ENCODE results near the gene GPRC5D. TPM values are rescaled to one million over a fixed set of nuclear protein-coding genes. Genes with fewer than 3 reads are reported as not detected.
A peak's percentile ranks its signal among the peaks of the same experiment; 100 is the strongest.

Gene GPRC5D
- polyA plus RNA-seq, 3 donors: 0.49 TPM; not detected in 2

DNA sequence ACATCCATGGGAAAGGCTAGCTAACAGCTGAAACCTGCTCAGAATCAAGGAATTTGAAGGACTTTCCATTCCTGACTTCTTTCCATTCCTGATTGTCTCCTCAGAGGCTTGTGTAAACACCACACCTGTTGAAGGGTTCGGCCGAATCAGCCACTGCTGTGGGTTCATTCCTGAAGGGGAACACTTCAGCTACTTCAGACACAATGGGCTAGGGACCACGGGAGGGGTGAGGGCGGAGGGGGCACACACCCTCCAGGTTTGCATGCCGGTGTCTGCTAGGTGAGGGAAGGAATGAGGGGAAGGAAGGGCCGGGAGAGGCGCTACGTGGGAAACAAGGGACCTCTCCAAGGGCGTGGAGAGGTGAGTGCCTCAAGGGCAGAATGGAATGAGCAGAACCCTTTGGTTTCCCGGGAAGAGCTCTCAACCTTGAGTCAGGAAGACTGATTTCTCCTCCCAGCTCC lies 59.3 kb downstream of the GPRC5D start:
- TF ChIP-seq, protein P1, sequence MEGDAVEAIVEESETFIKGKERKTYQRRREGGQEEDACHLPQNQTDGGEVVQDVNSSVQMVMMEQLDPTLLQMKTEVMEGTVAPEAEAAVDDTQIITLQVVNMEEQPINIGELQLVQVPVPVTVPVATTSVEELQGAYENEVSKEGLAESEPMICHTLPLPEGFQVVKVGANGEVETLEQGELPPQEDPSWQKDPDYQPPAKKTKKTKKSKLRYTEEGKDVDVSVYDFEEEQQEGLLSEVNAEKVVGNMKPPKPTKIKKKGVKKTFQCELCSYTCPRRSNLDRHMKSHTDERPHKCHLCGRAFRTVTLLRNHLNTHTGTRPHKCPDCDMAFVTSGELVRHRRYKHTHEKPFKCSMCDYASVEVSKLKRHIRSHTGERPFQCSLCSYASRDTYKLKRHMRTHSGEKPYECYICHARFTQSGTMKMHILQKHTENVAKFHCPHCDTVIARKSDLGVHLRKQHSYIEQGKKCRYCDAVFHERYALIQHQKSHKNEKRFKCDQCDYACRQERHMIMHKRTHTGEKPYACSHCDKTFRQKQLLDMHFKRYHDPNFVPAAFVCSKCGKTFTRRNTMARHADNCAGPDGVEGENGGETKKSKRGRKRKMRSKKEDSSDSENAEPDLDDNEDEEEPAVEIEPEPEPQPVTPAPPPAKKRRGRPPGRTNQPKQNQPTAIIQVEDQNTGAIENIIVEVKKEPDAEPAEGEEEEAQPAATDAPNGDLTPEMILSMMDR (IDR thresholded peaks at IDR 0.05): no peak
- Histone ChIP-seq H3K4me2 (replicated peaks; ENCODE audit: extremely low read depth, low read length, poor library complexity, severe bottlenecking) (no peak overlapping the region), H3K4me3 (replicated peaks in 1 of 3; ENCODE audit: low read depth in 2 of 3, low read length in 3 of 3) (no peak overlapping the region), H3K36me3 (replicated peaks in 1 of 2; ENCODE audit: control insufficient read depth in 1 of 2, insufficient read depth in 2 of 2, low read length in 2 of 2) (no peaks in the 10 kb centered on the region), H3K4me1 (ENCODE audit: control insufficient read depth in 1 of 2, insufficient read depth in 2 of 2, low read length in 2 of 2) (peaks cover 13 to 15% of the 10 kb centered on the region in 2 donors), H3K9ac (ENCODE audit: insufficient read depth, low read length, poor library complexity, severe bottlenecking) (no peak overlapping the region), H3K27me3 (ENCODE audit: control insufficient read depth in 2 of 2, insufficient read depth in 2 of 2, low read length in 2 of 2) (peaks cover 13 to 39% of the 10 kb centered on the region in 2 donors), H3K27ac (ENCODE audit: low read depth in 1 of 2, low read length in 2 of 2) (no peak overlapping the region), H2AFZ (ENCODE audit: insufficient read depth, low read depth, low read length, poor library complexity, severe bottlenecking) (no peak overlapping the region), H3K79me2 (ENCODE audit: insufficient read depth, low read length) (no peaks in the 10 kb centered on the region), H3K9me3 (replicated peaks in 1 of 2; ENCODE audit: control insufficient read depth in 1 of 2, insufficient read depth in 1 of 2, low read length in 2 of 2) (peaks cover 0 to 9% of the 10 kb centered on the region in 2 donors), H4K20me1 (ENCODE audit: insufficient read depth, low read length) (no peaks in the 10 kb centered on the region)
- Mint-ChIP-seq H3K4me1 (peaks cover 16% of the 10 kb centered on the region), H3K27me3 (ENCODE audit: low read depth in 3 of 3) (peaks cover 36 to 58% (median 41%) of the 10 kb centered on the region in 3 donors), H3K9me3 (peaks cover 0 to 6% (median 2%) of the 10 kb centered on the region in 7 donors), H3K4me3 (peak overlapping the region in 1 of 2 donors; percentile 70), H3K27ac (no peak overlapping the region), H3K36me3 (no peaks in the 10 kb centered on the region)
- no peak for DNase-seq
- WGBS (ENCODE audit: insufficient coverage): 76% methylated on average over 10 of the region's 10 CpGs
- intact Hi-C loops (cut with micrococcal nuclease): no loop called here

DNA sequence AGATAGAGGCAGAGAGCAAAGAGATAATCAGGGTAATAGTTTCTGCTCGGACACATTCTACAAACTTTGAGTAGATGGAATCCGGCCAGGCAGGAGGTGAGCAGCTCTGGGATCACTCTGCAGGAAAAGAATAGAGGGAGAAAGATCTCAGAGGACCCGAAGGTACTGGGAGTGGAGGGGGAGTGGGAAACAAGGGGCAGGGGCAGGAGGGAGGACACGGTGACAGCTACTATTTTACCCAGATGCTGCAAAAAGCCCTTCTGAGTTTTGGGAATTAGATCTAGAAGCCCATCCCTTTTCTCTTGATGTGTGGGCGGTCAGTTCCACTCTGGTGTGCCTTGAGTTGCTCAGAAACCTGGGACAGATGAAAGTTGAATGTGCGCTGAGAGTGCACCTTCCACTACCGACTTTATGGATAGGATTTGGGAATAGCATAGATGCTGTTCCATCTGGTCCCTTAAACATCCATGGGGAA lies 60.1 kb downstream of the GPRC5D start:
- no peaks in the 10 kb centered on the region for H4K20me1 ChIP-seq (ENCODE audit: insufficient read depth, low read length)
- peak overlapping the region; percentile 39 to 90 for H3K4me3 Mint-ChIP-seq
- H3K36me3 ChIP-seq (replicated peaks in 1 of 2; ENCODE audit: control insufficient read depth in 1 of 2, insufficient read depth in 2 of 2, low read length in 2 of 2): no peaks in the 10 kb centered on the region
- peaks cover 16% of the 10 kb centered on the region for H3K4me1 Mint-ChIP-seq
- no peaks in the 10 kb centered on the region for H3K79me2 ChIP-seq (ENCODE audit: insufficient read depth, low read length)
- H3K27ac ChIP-seq (ENCODE audit: low read depth in 1 of 2, low read length in 2 of 2): no peak overlapping the region
- H3K9ac ChIP-seq (ENCODE audit: insufficient read depth, low read length, poor library complexity, severe bottlenecking): no peak overlapping the region
- peaks cover 0 to 6% (median 2%) of the 10 kb centered on the region in 7 donors for H3K9me3 Mint-ChIP-seq
- TF ChIP-seq, protein P1 (IDR thresholded peaks at IDR 0.05): no peak
- peaks cover 13 to 39% of the 10 kb centered on the region in 2 donors for H3K27me3 ChIP-seq (ENCODE audit: control insufficient read depth in 2 of 2, insufficient read depth in 2 of 2, low read length in 2 of 2)
- H2AFZ ChIP-seq (ENCODE audit: insufficient read depth, low read depth, low read length, poor library complexity, severe bottlenecking): no peak overlapping the region
- H3K4me2 ChIP-seq (replicated peaks; ENCODE audit: extremely low read depth, low read length, poor library complexity, severe bottlenecking): no peak overlapping the region
- H3K4me3 ChIP-seq (replicated peaks in 1 of 3; ENCODE audit: low read depth in 2 of 3, low read length in 3 of 3): no peak overlapping the region
- intact Hi-C loops (cut with micrococcal nuclease): no loop called here
- no peak for DNase-seq
- no peaks in the 10 kb centered on the region for H3K36me3 Mint-ChIP-seq
- peaks cover 36 to 58% (median 41%) of the 10 kb centered on the region in 3 donors for H3K27me3 Mint-ChIP-seq (ENCODE audit: low read depth in 3 of 3)
- peaks cover 0 to 9% of the 10 kb centered on the region in 2 donors for H3K9me3 ChIP-seq (replicated peaks in 1 of 2; ENCODE audit: control insufficient read depth in 1 of 2, insufficient read depth in 1 of 2, low read length in 2 of 2)
- peak overlapping the region in 1 of 7 donors; percentile 12 for H3K27ac Mint-ChIP-seq
- WGBS (ENCODE audit: insufficient coverage): 46% methylated on average over 4 of the region's 7 CpGs
- H3K4me1 ChIP-seq (ENCODE audit: control insufficient read depth in 1 of 2, insufficient read depth in 2 of 2, low read length in 2 of 2): peaks cover 13 to 15% of the 10 kb centered on the region in 2 donors
